SKM-1 treated with dmso at 0.1 percent for 144 hours (cell line): ENCODE results near the gene MRPS6.

Experiments
- DNase-seq: peaks from one replicate; lab custom pipeline; 2025; ENCODE audit not compliant: unreplicated experiment; lab: John Stamatoyannopoulos, UW

The MRPS6 gene

GRCh38 chr21:34094949-34095348 lies 21.6 kb downstream of the MRPS6 start:
- no peak for DNase-seq

- no peak for DNase-seq
These were observed 24.1 kb downstream of the MRPS6 start for GRCh38 chr21:34097442-34097841.

- no peak for DNase-seq
These were observed 27.0 kb downstream of the MRPS6 start for GRCh38 chr21:34100337-34100736.

- DNase-seq, result no peak
These were observed 27.4 kb downstream of the MRPS6 start for GRCh38 chr21:34100790-34101189.

- DNase-seq, result no peak
These were observed 32.7 kb downstream of the MRPS6 start for GRCh38 chr21:34105947-34106541.

GRCh38 chr21:34107606-34108005 lies 34.2 kb downstream of the MRPS6 start:
- DNase-seq, result no peak

- DNase-seq, result no peak
These were observed 35.7 kb downstream of the MRPS6 start for GRCh38 chr21:34109075-34109474.

GRCh38 chr21:34110594-34111202 lies 37.3 kb downstream of the MRPS6 start:
- no peak for DNase-seq

GRCh38 chr21:34112316-34113033 lies 39.1 kb downstream of the MRPS6 start:
- no peak for DNase-seq

- DNase-seq, result no peak
These were observed 40.5 kb downstream of the MRPS6 start for GRCh38 chr21:34113842-34114241.

- DNase-seq, result no peak
These were observed 41.8 kb downstream of the MRPS6 start for GRCh38 chr21:34115160-34115559.

GRCh38 chr21:34116569-34116968 lies 43.2 kb downstream of the MRPS6 start:
- no peak for DNase-seq

GRCh38 chr21:34120867-34121266 lies 47.5 kb downstream of the MRPS6 start:
- DNase-seq, result no peak

GRCh38 chr21:34122047-34122446 lies 48.7 kb downstream of the MRPS6 start:
- DNase-seq, result no peak

- DNase-seq, result no peak
These were observed 50.2 kb downstream of the MRPS6 start for GRCh38 chr21:34123609-34124008.

- DNase-seq, result no peak
These were observed 52.9 kb downstream of the MRPS6 start for GRCh38 chr21:34126269-34126668.

- no peak for DNase-seq
These were observed 53.3 kb downstream of the MRPS6 start for GRCh38 chr21:34126691-34127090.

GRCh38 chr21:34128124-34128523 lies 54.7 kb downstream of the MRPS6 start:
- no peak for DNase-seq

GRCh38 chr21:34128674-34129038 lies 55.3 kb downstream of the MRPS6 start:
- no peak for DNase-seq

- DNase-seq, result no peak
These were observed 55.9 kb downstream of the MRPS6 start for GRCh38 chr21:34129039-34129891.

- no peak for DNase-seq
These were observed 56.7 kb downstream of the MRPS6 start for GRCh38 chr21:34129901-34130715.
